Measurements from ENCODE around the gene L3MBTL2.

Gene L3MBTL2

GRCh38 chr22:41242396-41243117 lies 37.4 kb downstream of the L3MBTL2 start:
- Histone ChIP-seq H3K4me1 (ENCODE audit: control insufficient read depth in 1 of 2, insufficient read depth in 1 of 2, low read depth in 1 of 2, low read length in 1 of 2) (peaks cover 5% of the 10 kb centered on the region in 2 experiments), H3K27me3 (peaks cover 4% of the 10 kb centered on the region), H3K27ac (no peak overlapping the region), H3K4me3 (ENCODE audit: low read depth in 1 of 2, low read length in 1 of 2) (no peak overlapping the region), H3K36me3 (peaks cover 35% of the 10 kb centered on the region), H3K9me3 (no peaks in the 10 kb centered on the region)
- TF ChIP-seq CTCF (IDR thresholded peaks at IDR 0.05), result no peak

- peaks cover 43% of the 10 kb centered on the region for H3K36me3 ChIP-seq
- H3K27ac ChIP-seq, result no peak overlapping the region
- H3K27me3 ChIP-seq, result no peaks in the 10 kb centered on the region
- no peak for TF ChIP-seq CTCF (IDR thresholded peaks at IDR 0.05)
- no peak overlapping the region for H3K4me3 ChIP-seq (ENCODE audit: low read depth in 1 of 2, low read length in 1 of 2)
- no peaks in the 10 kb centered on the region for H3K9me3 ChIP-seq
- H3K4me1 ChIP-seq (ENCODE audit: control insufficient read depth in 1 of 2, insufficient read depth in 1 of 2, low read depth in 1 of 2, low read length in 1 of 2), result no peaks in the 10 kb centered on the region
These were observed 38.2 kb downstream of the L3MBTL2 start for GRCh38 chr22:41243361-41243760.

- Histone ChIP-seq H3K27me3 (no peaks in the 10 kb centered on the region), H3K9me3 (no peaks in the 10 kb centered on the region), H3K27ac (no peak overlapping the region), H3K4me1 (ENCODE audit: control insufficient read depth in 1 of 2, insufficient read depth in 1 of 2, low read depth in 1 of 2, low read length in 1 of 2) (no peaks in the 10 kb centered on the region), H3K36me3 (peaks cover 69% of the 10 kb centered on the region), H3K4me3 (ENCODE audit: low read depth in 1 of 2, low read length in 1 of 2) (no peak overlapping the region)
- no peak for TF ChIP-seq CTCF (IDR thresholded peaks at IDR 0.05)
These were observed 40.9 kb downstream of the L3MBTL2 start for GRCh38 chr22:41245917-41246499.

GRCh38 chr22:41247703-41248102 lies 42.6 kb downstream of the L3MBTL2 start:
- no peaks in the 10 kb centered on the region for H3K27me3 ChIP-seq
- no peak overlapping the region for H3K4me3 ChIP-seq (ENCODE audit: low read depth in 1 of 2, low read length in 1 of 2)
- no peaks in the 10 kb centered on the region for H3K9me3 ChIP-seq
- H3K27ac ChIP-seq, result no peak overlapping the region
- no peaks in the 10 kb centered on the region for H3K4me1 ChIP-seq (ENCODE audit: control insufficient read depth in 1 of 2, insufficient read depth in 1 of 2, low read depth in 1 of 2, low read length in 1 of 2)
- TF ChIP-seq CTCF (IDR thresholded peaks at IDR 0.05), result no peak
- H3K36me3 ChIP-seq, result peaks cover 86% of the 10 kb centered on the region

GRCh38 chr22:41248314-41248713 lies 43.2 kb downstream of the L3MBTL2 start:
- Histone ChIP-seq H3K9me3 (no peaks in the 10 kb centered on the region), H3K4me1 (ENCODE audit: control insufficient read depth in 1 of 2, insufficient read depth in 1 of 2, low read depth in 1 of 2, low read length in 1 of 2) (no peaks in the 10 kb centered on the region), H3K27me3 (no peaks in the 10 kb centered on the region), H3K36me3 (peaks cover 93% of the 10 kb centered on the region), H3K4me3 (ENCODE audit: low read depth in 1 of 2, low read length in 1 of 2) (no peak overlapping the region), H3K27ac (no peak overlapping the region)
- no peak for TF ChIP-seq CTCF (IDR thresholded peaks at IDR 0.05)
